ENCODE measurements around the gene WNK2.

Gene WNK2

DNA sequence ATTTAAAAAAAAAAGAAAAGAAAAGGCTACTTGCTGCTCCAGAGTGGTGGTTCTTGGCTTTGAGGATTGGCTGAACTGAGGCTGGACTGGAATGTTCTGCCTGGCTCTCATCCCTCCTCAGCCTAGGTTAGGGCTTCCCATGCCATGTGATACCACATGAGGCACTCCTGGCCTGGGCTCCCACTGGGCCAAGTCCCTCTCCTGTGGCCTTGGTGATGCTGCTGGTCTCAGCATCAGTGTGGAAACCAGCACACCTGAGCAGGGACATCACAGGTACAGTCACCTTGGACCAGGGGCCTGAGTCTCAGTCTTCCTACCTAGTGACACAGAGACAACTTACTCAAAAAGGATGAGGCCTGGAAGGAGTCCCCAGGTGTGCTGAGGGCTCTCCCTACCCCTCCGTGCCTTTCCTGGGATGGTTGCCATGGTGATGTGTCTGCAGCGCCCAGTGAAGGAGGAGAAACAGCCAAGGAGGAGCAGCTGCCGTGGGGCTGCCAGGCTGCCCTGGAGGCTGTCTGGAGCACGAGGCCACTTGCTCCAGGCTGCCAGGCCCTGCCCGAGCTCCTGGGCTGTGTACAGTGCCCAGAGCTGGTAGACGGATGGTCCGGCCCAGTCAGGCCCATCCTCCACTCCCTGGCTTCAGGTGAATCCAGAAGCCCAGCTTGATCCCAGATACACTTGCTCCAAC, 71.0 kb downstream of the WNK2 start:
- DNase-seq (ENCODE audit: low read depth in 3 of 3): no peak

- no peak for DNase-seq (ENCODE audit: low read depth in 3 of 3)
Measured at GRCh38 chr9:93255494-93255867, 71.5 kb downstream of the WNK2 start.

DNA sequence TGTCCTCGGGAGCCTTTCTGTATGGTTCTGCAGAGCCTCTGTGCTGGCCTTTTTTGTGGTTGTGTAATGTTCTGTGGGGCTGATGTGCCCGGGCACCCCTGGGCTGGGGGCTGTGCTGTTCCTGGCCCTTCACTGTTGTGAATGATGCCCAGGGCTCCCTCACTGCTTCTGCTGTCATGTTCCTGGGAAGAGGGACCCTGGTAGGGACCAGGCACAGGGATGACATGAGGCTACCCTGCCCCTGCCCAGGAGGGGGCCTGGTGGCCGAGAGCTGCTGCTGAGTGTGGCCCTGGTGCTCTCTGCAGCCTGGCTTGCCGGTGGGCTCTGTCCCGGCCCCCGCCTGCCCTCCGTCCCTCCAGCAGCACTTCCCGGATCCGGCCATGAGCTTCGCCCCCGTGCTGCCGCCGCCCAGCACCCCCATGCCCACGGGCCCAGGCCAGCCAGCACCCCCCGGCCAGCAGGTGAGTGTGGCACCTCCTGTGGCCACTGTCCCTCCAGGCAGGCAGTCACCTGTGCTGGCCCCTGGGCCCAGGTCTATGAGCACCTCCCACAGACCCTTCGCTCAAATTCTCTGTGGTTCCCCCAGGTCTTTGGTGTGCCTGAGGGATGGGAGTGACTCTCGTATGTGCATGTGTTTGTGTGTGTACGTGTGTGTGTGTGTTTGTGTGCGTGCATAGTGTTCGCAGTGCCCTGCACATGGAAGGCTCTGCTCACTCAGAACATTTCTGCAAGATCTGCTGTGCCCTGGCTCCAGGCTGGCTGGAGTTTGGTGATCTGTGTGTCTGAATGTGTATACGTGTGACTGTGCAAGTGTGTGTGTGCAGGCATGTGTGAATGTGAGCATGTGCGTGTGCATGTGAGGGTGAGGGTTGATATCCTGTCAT, 72.3 kb downstream of the WNK2 start:
- DNase-seq (ENCODE audit: low read depth in 3 of 3): no peak

DNA sequence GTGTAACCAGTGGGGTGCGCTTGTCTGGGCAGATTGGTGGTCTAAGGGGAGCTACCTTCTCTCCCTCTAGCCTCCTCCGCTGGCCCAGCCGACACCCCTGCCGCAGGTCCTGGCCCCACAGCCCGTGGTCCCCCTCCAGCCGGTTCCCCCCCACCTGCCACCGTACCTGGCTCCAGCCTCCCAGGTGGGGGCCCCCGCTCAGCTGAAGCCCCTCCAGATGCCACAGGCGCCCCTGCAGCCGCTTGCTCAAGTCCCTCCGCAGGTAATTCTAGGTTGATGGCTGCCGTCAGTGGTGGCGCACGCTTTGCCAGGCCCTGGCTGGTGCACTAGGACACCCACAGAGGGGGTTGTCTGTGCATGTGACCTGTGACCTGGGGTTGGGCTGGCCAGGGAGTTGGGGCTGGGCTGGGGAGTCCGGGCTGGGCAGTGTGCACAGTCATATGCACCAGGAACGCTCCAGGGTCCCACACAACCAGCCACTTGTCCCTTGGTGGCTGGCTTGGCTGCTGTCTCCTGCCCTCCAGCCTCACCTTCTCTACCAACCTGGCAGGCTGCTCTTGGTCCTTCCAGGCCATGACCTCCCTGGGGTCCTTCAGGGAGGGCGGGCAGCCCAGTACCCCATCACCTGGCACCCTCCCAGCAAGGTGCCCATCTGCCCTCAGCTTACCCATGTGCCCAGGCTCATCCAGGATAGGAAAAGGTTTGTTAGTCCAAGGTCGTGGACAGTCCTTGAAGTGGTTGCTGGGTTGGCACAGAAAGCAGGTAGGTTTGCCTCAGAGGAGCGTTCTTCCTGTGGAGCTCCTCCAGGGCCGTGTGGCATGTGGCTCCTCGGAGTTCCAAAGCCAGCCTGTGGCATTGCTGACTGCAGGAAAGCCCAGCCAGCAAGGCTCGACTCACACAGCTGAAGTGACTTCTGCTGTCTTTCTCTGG, 73.2 kb downstream of the WNK2 start:
- DNase-seq (ENCODE audit: low read depth in 3 of 3): no peak

DNA sequence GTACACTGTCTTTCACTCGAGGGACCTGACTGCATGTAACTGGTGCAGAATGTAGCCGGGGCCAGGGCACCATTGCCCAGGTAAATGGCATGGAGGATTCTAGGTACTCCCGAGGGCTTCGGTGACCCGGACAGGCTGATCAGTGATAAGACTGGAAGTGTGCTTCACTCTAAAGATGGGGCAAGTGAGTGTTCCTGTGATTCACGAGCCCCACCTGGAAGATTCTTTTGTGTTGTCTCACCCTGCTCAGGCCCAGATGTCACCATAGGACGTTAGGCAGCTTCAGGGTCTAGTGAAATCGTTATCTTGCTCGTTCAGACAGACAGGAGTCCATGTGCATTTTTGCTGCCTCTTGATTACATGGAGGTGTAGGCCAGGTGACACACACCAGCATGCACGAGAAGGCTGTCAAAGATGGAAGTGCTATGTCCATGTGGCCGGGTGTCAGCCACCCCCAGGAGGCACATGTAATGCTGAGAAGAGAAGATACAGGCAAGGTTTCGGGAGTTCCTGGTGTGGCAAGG, 73.9 kb downstream of the WNK2 start:
- no peak for DNase-seq (ENCODE audit: low read depth in 3 of 3)

- no peak for DNase-seq (ENCODE audit: low read depth in 3 of 3)
Measured at GRCh38 chr9:93258419-93258817, 74.5 kb downstream of the WNK2 start.

- DNase-seq (ENCODE audit: low read depth in 3 of 3): no peak
Measured at GRCh38 chr9:93258818-93259489, 75.0 kb downstream of the WNK2 start.

- no peak for DNase-seq (ENCODE audit: low read depth in 3 of 3)
Measured at GRCh38 chr9:93259490-93260262, 75.7 kb downstream of the WNK2 start.

- no peak for DNase-seq (ENCODE audit: low read depth in 3 of 3)
Measured at GRCh38 chr9:93260263-93261066, 76.5 kb downstream of the WNK2 start.

GRCh38 chr9:93261281-93261680, 77.3 kb downstream of the WNK2 start:
- DNase-seq (ENCODE audit: low read depth in 3 of 3): no peak

DNA sequence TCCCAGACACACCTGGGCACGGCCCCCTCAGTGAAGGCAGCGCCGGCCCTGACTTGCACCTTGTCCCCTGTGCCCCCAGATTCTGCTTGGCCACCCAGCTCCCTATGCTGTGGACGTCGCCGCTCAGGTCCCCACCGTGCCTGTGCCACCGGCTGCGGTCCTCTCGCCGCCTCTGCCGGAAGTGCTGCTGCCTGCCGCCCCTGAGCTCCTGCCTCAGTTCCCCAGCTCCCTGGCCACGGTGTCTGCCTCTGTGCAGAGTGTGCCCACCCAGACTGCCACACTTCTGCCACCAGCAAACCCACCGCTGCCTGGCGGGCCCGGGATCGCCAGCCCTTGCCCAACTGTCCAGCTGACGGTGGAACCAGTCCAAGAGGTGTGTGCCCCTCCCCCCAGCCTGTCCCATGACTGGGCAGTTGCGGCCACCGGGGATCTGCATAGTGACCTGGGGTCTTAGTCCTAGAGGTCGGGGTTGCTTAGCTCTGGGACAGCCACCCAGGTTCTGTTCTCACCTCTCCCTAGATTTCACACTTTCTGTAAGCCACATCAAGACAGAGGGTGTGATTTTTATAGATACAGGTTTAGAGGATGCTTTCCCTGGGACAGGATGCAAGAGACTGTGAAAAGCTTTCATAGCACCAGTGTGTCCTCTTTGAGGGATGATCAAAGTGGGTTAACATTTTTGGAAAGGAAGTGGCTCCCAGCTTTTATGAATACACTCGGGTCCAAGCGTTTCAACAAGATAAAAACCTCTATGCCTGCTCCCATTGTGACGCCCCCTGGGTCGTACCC, 78.0 kb downstream of the WNK2 start:
- DNase-seq (ENCODE audit: low read depth in 3 of 3): no peak

DNA sequence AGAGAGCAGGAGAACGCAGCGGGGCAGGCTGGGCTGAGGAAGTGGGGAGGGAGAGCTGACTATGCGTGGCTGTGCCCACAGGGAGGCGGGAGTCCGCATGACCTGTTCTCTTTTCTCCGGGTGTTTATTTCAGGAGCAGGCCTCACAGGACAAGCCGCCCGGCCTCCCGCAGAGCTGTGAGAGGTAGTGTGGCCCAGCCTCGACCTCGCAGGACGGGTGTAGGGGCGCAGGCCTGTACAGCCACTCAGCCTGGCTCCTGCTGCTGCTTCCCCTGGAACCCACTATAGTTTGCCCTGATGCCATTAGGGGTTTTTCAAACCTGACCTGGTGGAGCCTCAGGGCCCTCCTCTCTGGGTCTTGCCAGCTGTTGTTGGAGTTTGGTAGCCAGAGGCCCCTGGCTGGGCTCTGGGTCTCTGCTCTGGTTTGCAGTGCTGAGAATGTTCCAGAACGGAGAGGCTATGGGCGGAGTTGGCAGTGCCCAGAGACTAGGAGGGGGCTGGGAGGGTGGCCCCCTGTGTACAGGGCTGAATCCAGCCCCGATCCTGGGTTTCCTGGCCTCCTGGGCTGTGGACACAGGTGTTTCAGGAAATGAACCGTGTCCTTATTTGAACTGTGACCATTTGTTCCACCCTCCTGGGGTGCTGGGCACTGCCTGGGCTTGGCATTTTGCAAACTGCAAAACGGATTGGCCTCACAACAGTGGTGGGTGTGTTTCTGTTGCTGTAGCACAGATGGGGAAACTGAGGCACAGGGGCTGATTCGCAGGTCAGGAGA, 78.8 kb downstream of the WNK2 start:
- no peak for DNase-seq (ENCODE audit: low read depth in 3 of 3)

- no peak for DNase-seq (ENCODE audit: low read depth in 3 of 3)
Measured at GRCh38 chr9:93263334-93264229, 79.6 kb downstream of the WNK2 start.

DNA sequence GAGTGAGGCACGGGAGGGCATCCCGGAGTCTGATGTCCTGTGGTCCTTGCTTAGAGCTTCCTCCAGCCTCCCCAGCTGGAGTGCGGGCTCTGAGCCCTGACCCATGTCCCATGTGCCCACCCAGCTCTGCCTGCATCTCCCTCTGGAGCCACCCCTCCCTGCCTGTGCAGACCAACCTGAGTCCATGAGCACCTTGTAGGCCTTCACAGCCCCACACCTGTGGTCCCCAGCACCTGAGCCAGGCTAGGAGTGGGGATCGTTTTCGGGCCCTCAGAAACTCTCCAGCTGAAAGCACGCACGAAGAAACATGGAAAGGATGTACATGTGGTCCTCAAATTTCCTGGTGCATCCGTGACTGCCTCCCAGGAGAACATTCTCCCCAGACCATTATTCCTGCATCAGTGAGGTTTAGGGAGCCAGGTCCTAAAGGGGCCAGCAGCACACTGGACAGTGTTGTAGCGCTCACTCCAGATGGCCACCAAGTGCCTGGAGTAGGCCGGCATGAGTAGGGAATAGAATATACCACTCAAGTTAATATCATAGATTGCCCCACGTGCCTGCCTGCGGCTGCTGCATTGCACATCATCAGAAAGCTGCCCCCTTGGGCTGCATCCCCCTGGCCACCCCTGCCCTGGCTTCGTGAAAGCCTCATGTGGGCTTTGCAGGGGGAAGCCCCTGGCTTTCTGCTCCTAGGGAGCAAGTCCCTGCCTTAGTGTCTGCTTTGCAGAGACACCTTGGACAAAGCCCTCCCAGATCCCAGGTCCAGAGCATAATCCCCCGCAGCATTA, 80.6 kb downstream of the WNK2 start:
- DNase-seq (ENCODE audit: low read depth in 3 of 3): no peak

- no peak for DNase-seq (ENCODE audit: low read depth in 3 of 3)
Measured at GRCh38 chr9:93265301-93265971, 81.5 kb downstream of the WNK2 start.

DNA sequence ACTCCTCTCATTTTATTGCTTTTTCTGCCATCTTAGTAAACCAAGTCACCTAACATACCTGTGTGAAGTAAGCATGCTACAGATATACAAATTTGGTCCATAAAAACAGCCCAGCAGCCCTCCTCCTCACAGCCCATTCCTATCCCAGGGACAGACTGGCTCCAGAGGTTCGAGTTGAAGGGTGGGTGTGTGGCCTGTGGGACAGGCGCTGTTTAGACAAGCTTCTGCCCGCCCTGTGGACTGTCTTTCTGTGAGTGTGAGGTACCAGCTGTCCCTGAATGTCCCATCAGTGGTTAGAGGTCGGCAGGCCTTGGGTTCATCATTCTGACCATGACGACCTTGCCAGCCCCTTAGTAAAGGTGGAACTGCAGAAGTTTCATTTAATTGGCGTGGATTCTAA, 82.0 kb downstream of the WNK2 start:
- no peak for DNase-seq (ENCODE audit: low read depth in 3 of 3)

Data from stimulated activated CD4-positive, alpha-beta T cell treated with anti-CD3 and anti-CD28 coated beads, TNF-alpha, amount 100 ng/mL, for 48 hours (primary cell).